Cardiac atrium fibroblast (primary cell): ENCODE results near the gene TGM3. TPM values are rescaled to one million over a fixed set of nuclear protein-coding genes. Genes with fewer than 3 reads are reported as not detected.

Source experiments
- total RNA-seq: library from RNA; depleted of rRNA; stranded (reverse); fragments of >200 nt; gene quantifications from 2 replicates; pipeline ENCODE4 v1.2.3, GENCODE V29; 2015

Gene TGM3
- not detected in 2 replicates for total RNA-seq

GRCh38 chr20:2295886-2296515, at the start of gene TGM3:
Gene TGM3, plus strand, starts transcription at chr20:2296001. Its CDS starts 63 bp downstream, at chr20:2296064.

GRCh38 chr20:2380601-2381000, 84.8 kb downstream of the TGM3 start, which contains the start of gene TGM6:
Gene TGM6, plus strand, starts transcription at chr20:2380901. Its CDS starts 68 bp downstream, at chr20:2380969.

Other genes with a start within 250 kb of the TGM3 start
- 6.7 and 16.4 TPM in 2 replicates for gene STK35, start 194.2 kb upstream of the TGM3 start, total RNA-seq
- not detected in 2 replicates for gene TGM6, start 84.9 kb downstream of the TGM3 start, total RNA-seq
- 257 and 267 TPM in 2 replicates for gene SNRPB, start 174.8 kb downstream of the TGM3 start, total RNA-seq
- 9.6 and 9.7 TPM in 2 replicates for gene ZNF343, start 212.9 kb downstream of the TGM3 start, total RNA-seq
- gene TMC2, start 240.6 kb downstream of the TGM3 start, total RNA-seq, result not detected in 2 replicates